ENCODE results near the gene PRDX5.

DNA sequence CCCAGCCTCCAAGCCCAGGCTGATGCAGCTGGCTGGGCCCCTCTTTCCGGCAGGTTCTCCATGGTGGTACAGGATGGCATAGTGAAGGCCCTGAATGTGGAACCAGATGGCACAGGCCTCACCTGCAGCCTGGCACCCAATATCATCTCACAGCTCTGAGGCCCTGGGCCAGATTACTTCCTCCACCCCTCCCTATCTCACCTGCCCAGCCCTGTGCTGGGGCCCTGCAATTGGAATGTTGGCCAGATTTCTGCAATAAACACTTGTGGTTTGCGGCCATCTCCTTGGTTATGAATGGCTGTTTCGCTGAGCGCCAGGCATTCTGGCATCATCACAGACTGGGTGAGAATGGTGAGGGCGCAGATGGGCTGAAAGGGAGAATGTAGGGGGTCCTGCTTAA lies 3.6 kb downstream of the PRDX5 start:
- TF ChIP-seq, protein P1, sequence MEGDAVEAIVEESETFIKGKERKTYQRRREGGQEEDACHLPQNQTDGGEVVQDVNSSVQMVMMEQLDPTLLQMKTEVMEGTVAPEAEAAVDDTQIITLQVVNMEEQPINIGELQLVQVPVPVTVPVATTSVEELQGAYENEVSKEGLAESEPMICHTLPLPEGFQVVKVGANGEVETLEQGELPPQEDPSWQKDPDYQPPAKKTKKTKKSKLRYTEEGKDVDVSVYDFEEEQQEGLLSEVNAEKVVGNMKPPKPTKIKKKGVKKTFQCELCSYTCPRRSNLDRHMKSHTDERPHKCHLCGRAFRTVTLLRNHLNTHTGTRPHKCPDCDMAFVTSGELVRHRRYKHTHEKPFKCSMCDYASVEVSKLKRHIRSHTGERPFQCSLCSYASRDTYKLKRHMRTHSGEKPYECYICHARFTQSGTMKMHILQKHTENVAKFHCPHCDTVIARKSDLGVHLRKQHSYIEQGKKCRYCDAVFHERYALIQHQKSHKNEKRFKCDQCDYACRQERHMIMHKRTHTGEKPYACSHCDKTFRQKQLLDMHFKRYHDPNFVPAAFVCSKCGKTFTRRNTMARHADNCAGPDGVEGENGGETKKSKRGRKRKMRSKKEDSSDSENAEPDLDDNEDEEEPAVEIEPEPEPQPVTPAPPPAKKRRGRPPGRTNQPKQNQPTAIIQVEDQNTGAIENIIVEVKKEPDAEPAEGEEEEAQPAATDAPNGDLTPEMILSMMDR (IDR thresholded peaks at IDR 0.05): no peak
- TF ChIP-seq EZH2 (IDR thresholded peaks at IDR 0.05; ENCODE audit: borderline replicate concordance, insufficient read depth, low read depth, low read length, poor library complexity, severe bottlenecking): no peak

Measured in B cell (primary cell).